Right ventricle myocardium inferior (tissue), 1 donor: ENCODE measurements around the gene ACTR3. TPM values are rescaled to one million over a fixed set of nuclear protein-coding genes. Genes with fewer than 3 reads are reported as not detected.
A peak's percentile ranks its signal among the peaks of the same experiment; 100 is the strongest.
"Not testable (repeated sequence)": the region's sequence is repeated elsewhere in the genome, so short reads cannot be mapped to it uniquely, and the experiment has no call there.

Source experiments
- ATAC-seq: fragments of 200-7000 bp; cut with Tn5 transposase; one replicate; pipeline ENCODE4 v1.9.1; 2020; ENCODE audit warnings: mild to moderate bottlenecking, moderate library complexity
- DNase-seq: peaks from one replicate; pipeline ENCODE4 v3.0.0; 2021; ENCODE audit errors: missing footprints
- intact Hi-C: fragments of 100-400 bp; cut with DNase I; formaldehyde crosslinking; loops from one replicate; pipeline ENCODE4 v1.11.0; 2022
- total RNA-seq: library from RNA; stranded (reverse); fragmentation: NEBNext Ultra II Directional; extraction: Animal tissue kit (Norgen Biotek cat#: 25700); gene quantifications from one replicate; pipeline ENCODE4 v1.2.1, GENCODE V29; 2021
- donor health status: DM: no; HTN: yes; CAD: no; lungs with severe emphysema.

ACTR3 gene
- total RNA-seq, 1 donor from 2014 or later, result 115 TPM

DNA sequence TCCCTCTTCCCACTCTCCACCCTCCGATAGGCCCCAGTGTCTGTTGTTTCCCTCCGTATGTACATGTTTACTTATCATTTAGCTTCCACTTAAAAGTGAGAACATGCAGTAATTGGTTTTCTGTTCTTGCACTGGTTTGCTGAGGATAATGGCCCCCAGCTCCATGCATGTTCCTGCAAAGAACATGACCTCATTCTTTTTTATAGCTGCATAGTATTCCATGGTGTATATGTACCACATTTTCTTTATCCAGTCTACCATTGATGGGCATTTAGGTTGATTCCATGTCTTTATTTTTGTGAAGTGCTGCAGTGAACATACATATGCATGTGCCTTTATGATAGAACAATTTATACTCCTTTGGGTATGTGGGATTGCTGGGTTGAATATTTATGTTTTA, 55.9 kb downstream of the ACTR3 start:
- ATAC-seq, DNase-seq: not testable (repeated sequence)
- intact Hi-C loops, result loop anchor here (10.0 kb wide), 1 partner anchor 191 kb away; the partner anchor contains the start of gene SLC35F5

DNA sequence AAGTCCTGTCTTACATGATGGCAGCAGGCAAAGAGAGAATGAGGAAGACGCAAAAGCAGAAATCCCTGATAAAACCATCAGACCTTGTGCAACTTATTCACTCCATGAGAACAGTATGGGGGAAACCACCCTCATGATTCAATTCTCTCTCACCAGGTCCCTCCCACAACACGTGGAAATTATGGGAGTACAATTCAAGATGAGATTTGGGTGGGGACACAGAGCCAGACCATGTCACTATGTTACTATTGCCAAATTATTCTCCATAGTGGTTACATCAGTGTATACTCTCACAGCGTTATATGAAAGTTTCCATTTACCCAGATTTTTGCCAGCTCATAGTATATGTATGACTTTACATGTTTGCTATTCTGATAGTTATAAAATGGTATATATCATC, 61.0 kb downstream of the ACTR3 start:
- DNase-seq, ATAC-seq, intact Hi-C loops: not testable (repeated sequence)

DNA sequence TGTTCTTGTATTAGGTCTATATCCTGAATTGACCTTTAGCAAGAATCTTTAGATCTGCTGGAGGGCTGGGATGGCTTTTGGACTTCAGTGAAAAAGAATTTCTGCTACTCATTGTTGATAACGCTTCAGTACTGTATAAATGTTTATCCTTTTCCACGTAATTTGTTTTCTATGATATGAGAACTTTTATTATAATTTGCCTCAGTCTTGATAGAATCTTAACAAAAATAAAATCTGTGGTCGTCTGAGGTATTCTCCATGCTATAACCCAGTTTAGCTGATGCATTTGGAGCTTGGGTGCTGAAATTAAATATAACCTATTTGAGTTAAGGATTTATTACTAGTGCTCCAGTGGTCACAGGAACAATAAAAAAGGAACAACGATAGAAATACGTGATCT, 71.1 kb downstream of the ACTR3 start:
- no peak for ATAC-seq
- DNase-seq, result no peak
- intact Hi-C loops, result no loop called here

DNA sequence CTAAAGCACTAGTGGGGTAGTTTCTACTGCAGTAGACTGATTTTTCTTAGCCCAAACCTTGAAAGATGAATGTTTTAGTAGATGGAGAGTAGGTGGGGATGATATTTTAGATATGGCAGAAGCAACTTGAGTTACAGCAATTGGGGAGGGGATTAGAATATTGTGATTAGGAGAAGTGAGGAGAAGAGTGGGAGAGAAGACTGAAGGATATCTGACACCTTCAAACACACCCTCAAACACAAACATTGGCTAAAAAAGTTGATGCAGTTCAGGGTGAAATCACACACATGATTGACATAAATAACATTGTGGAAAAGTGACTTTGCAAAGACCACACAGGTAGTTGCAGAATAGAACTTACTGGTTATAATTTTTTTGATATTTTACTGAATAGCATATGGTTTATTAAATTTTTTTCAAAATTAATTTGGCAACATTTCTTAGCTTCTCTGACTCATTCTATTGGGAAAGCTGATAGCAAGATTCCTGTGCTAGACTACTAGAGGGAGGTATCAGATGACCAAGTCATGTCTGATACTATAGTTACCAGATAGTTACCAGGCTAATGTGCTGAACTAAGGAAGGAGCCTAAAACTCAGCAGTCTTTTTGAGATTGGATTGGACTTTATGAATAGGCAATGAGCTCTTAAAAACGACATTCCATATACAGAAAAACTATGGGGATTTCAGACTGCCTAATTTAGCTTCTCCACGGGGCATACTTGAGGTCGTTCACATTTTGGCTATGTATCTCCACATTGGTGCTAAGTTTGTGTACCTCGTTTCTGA, 73.0 kb downstream of the ACTR3 start:
- no peak for ATAC-seq
- intact Hi-C loops, result no loop called here

DNA sequence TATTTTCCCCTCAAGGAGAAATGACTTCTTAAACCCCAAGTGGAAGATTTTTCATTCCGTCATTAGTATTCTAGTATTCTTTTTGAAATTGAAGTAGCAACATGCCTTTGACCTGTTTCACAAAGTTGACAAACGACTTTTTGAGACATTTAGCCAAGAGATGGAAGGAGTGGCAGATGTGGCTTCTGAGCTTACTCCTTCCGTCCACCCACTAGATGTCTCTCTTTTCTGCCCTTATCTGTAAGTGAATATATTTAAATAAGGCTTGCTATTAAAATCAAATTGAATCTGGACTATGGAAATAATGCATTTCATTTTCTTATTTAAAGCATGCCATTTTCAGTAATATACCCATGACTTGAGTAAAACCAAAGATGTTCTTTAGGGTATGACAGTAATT, 74.1 kb downstream of the ACTR3 start:
- intact Hi-C loops, result no loop called here

More for the DNA sequence above, 73.0 kb downstream of the ACTR3 start:
- no peak for DNase-seq

DNA sequence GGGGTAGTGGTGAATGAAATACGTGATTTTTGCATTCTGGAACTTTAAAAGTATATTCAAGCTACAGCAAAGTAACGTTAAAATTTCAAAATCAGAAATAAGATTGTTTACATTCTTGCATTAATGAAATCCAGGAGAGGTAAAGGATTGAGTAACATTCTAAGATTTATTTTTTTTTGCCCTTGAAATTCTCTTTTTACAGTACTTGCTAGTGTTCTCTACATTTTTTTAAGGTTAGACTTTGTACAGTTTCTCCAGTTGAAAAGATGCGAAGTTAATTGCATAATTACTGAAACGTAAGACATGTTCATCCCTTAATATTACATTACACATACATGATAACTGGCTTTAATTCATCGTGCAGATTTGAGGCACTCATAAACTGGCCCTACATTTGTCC, 74.5 kb downstream of the ACTR3 start:
- ATAC-seq, result no peak
- no peak for DNase-seq
- intact Hi-C loops, result no loop called here

More for the DNA sequence above, 74.1 kb downstream of the ACTR3 start:
- DNase-seq, result no peak
- no peak for ATAC-seq

DNA sequence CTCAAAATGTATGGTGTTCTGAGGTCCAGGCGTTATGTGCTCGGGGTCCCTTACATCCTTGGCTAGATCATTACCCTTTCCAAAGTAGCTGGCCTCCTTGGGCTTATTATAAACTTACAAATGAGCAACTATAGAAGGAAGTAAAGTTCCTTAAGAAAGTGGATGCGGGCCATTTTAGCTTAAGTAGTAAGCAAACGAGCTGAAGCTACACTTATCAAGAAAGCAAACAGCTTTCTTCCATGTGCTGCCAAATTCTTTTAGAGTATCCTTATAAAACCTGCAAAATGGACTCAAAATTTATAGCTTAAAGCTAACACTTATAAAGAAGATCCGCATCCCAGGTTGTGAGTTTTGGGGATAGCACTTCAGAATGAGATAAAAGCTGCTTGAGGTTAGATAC, 75.3 kb downstream of the ACTR3 start:
- intact Hi-C loops, result no loop called here
- DNase-seq (no peak), ATAC-seq (no peak)

DNA sequence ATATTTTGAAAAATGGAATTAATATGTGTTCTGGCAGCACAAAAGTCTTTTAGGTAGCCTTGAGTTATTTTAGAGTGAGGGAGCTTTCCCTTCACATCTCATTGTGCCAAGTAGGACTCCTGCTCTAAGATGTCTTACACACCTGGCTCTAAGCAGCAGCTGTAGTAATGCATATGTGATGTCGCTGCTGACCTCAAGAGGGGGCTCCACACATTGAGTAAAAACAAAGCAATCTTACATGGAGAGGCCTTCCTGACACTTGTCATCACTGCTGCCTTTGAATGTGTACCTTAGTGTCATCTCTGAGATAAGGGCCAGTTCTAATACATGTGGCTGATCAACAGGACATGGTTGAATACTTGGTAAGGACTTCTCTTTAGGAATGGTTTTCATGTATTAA, 75.8 kb downstream of the ACTR3 start:
- intact Hi-C loops, result no loop called here
- no peak for DNase-seq
- ATAC-seq, result peak; percentile 21

DNA sequence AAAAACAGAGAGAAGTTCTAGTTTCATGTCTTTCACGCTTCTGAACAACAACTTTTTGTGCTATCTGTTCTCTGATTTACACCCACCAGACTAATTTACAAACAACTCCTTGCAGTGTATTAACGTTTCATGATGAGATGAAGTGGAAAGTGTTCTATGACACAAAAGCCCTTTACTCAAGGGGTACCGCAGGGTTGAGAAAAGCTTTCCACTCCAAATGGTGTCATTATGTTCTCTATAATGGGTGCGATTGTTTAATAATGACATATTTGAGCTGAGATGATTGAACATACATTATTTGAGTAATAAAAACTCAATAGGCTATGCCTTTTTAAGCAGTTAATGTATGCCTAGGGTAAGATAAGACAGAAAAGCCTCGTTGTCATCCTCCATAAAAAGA, 76.3 kb downstream of the ACTR3 start:
- intact Hi-C loops, result no loop called here
- DNase-seq (no peak), ATAC-seq (no peak)

DNA sequence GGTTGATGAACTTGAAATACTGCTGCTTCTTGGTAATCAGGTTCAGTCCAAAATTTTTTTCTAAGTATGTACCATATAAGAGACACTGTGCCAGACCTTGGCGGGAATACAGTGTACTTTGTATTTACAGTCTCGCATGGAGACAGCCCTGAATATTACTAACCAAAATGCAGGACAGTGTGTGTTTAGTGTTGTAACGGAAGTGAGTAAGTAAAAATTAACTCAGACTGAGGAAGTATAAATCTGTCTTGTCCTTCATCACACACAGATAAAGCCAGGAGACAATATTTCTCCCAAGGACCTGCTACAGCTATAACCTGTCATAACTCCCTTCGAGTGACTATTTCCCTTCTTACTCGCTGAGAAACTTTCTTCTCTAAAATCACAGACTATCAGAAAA, 76.9 kb downstream of the ACTR3 start:
- DNase-seq, result no peak
- intact Hi-C loops, result no loop called here
- peak; percentile 62 for ATAC-seq

DNA sequence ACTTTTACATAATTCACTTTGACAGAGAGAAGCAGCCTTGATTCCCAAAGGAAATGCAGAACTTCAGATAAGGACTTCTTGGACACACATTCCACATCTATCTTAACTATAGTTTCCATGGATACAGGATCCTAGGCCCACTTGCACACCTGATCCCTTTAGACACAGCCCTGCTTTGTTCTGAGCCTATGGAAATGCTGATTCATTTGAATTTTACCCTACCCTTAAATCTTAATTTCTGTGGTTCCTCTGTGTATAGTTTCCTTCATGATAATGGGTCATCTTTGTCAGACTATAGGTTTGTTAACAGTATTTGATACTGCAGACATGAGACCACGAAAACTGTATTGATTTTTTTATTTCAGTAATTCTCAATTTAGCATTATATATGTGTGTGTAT, 77.4 kb downstream of the ACTR3 start:
- DNase-seq (no peak), ATAC-seq (no peak)
- intact Hi-C loops, result no loop called here

DNA sequence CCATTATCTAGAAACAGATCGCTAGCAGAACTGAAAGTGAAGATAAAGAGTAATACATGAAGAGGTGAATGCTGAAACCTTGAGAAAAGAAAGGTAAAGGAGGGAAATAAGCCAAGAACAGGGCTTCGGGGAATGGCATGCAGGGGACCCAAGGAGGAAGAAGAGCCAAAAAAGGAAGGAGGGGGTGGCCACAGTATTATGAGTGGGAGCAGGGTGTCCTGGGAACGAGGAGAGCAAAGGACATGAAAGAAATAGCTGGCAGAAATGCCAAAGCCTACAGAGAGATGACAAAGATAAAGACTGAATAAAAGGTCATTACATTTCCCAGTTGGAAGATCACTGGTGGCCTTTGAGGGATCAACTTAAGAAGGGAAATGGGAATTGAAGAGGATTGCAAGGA, 82.9 kb downstream of the ACTR3 start:
- DNase-seq (no peak), ATAC-seq (no peak)

DNA sequence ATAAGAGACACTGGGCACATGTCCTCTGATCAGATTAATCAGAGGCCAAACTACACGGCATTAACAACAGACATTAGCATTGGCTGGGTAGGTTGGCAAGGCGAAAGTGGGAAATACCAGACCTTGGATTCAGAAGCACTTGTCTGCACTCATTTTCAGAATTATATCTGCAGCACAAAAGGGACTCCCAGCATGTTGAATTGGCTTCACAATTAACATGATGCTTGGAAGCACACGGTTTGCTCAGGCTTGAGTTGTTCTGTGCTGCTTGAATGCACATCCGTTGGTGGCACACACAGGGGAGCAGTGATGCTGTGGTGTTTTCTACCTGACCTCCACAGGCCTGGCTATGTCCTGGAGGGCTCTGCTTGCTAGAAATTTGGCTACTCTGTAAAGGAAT, 83.9 kb downstream of the ACTR3 start:
- ATAC-seq (no peak), DNase-seq (no peak)
- intact Hi-C loops, result no loop called here

More for the DNA sequence above, 82.9 kb downstream of the ACTR3 start:
- intact Hi-C loops, result no loop called here

DNA sequence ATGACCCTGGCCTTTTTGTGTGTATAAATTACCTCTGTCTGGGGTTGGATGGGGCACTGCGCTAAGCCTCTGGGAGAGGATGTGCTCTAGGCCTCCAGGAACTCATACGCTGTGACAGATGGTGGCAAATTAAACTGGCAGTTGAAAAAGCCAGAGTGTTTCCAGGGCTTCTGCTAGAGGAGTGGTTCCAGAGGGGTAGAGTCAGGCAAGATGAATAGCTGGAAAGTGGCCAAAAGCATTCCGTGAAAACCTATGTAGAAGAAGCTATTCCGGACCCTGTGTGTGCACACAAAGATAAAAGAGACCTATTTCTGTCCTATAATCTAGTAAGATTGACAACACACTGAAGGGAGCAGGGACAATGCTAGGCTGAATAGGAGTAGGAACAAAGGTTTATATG, 84.8 kb downstream of the ACTR3 start:
- ATAC-seq (no peak), DNase-seq (no peak)
- intact Hi-C loops, result loop anchor here (5.0 kb wide), 1 partner anchor 578 kb away; no protein-coding TSS in a partner anchor

DNA sequence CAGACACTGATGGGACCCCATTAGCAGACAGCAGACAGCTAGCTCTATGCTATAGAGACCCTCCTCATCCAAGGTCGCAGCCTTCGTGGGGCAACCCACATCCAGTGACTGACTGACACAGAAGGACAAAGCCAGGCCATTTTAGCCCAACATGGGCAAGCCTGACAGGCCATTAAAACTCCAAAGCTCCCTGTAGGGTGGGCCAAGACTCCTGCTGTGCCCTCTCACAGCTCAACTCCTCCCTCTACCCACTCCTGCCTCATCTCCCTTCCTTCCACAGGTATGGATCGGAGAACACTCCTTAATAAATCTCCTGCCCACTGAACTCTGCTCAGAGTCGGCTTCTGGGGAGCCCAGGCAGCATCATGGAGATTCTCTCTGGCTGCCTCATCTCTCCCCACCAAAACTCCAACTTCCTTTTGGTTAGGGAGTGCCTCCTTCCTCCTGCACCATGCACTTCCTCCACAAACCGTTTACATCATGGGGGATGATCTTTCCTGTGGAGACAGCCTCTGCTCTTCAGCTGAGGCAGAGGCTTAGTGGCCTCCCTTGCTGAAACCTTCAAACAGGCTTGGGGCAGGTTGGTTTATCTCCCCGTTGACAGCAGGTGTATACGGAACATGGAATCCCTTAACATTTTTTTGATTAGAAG, 86.5 kb downstream of the ACTR3 start:
- DNase-seq, result no peak
- no peak for ATAC-seq
- intact Hi-C loops, result loop anchor here (5.0 kb wide), 1 partner anchor 576 kb away; no protein-coding TSS in a partner anchor

DNA sequence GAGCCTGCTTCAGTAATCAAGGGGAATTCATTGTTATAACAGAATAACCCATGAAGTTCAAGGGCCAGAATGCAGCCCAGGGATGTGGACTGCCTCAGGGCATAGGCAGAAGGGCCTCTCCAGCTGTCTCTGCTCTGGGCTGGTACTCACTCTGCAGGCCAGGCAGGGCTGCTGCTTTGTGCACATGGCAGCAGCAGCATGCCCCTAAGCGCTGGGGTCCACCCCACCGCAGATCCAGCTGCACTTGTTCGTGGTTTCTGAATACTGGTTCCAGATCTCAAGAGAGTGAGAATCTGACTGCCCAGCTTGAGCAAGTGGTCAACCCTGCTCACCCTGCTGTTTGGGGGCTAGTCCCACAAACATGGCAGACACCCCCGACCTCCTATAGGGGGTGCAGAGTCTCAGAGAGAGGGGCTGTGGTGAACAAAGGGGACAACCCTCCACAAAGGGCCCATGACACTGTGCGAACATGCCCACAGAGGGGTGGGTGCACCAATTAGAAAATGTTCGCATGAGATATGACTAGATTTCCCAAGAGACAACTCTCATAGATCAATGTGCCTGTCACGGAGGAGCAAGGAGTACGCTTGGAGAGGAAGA, 87.3 kb downstream of the ACTR3 start:
- intact Hi-C loops, result loop anchor here (5.0 kb wide), 1 partner anchor 575 kb away; no protein-coding TSS in a partner anchor
- no peak for DNase-seq
- no peak for ATAC-seq

DNA sequence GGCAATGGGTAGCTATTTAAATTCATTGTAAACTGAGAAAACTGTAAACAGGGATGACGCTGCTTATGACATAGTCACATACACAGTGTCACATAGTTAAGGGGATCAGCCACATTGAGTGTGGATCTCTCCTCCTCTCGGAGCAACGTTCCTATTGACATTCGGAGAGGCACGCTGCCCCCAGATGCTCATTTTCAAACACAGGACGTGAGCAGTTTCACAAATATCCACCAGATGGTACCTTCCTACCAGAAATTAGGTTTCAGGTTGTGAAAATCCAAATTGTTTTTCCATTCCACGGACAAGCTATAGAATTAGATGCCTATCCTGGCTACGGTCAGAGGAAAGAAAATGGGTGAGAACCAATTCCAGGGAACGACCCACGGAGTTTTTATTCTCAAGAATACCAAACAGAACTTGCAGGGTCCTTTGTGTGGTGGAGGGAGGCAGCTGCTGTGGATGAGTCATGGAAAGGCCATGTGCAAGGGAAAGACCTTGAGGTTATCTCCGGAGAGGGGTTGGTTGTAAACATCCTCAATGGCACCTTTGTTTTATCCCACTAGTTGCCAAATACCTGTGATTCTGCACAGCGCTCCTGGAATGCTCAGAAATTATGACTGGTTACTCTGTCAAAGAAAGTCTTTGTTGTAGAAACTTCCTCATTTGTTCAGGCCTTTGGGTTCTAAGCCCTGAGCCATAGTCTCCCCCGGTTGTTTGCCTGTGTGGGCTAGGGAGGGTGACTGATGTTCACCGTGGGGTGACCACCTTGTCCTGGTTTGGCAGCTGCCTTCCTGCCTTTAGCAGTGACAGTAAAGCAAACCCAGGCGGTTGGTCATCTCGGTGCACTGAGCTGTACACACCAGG, 88.0 kb downstream of the ACTR3 start:
- no peak for DNase-seq
- no peak for ATAC-seq
- intact Hi-C loops, result loop anchor here (5.0 kb wide), 1 partner anchor 574 kb away; no protein-coding TSS in a partner anchor

DNA sequence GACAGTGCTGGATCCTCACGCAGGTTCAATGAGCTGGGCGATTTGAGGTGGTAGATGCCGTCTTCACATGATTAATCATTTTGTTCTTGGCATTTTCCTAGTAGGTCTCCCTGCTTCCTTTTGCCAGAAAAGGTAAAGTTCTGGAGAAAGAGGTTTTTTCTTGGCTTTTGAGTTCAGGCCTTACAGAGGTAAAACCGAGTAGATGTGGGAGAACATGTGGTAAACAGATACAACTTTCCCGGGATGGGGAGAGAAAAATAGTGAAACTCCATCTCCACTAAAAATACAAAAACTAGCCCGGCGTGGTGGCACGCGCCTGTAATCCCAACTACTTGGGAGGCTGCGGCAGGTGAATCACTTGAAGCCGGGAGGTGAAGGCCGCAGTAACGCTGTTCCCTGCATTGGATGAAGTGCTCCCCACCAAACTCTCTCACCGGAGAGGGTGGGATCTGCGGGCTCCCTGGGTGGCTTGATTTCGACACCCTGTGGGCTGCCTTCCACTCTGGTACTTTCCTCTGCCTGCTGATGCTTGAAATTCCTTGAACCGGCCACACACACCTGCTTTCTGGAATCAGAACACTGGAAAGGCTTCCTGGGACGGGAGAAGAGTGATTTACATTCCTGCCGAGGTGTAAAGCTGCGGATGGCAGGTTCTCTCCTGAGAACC, 88.8 kb downstream of the ACTR3 start:
- DNase-seq (no peak), ATAC-seq (no peak)
- intact Hi-C loops, result loop anchor here (5.0 kb wide), 1 partner anchor 574 kb away; no protein-coding TSS in a partner anchor
